Thyroid gland (tissue), 4 donors: Measurements from ENCODE around the gene ADCY3. TPM values are rescaled to one million over a fixed set of nuclear protein-coding genes. Genes with fewer than 3 reads are reported as not detected.

Experiments
- DNase-seq, 2 donors: peaks; one replicate each; pipeline ENCODE4 v3.0.0-alpha.2; 2019
- H3K27ac ChIP-seq, 3 donors: fragments of 200-600 bp; sonication (generic); 1 replicate in 2 of 3; 2 replicates in 1 of 3; pipeline ENCODE4 v1.5.1; 2016 to 2019; ENCODE audit warnings: mild to moderate bottlenecking in 1 of 3, moderate library complexity in 1 of 3
- H3K27me3 ChIP-seq: fragments of 200-600 bp; sonication (generic); one replicate; pipeline ENCODE4 v1.5.1; 2019
- H3K36me3 ChIP-seq, 2 donors: fragments of 200-600 bp; sonication (generic); one replicate each; pipeline ENCODE4 v1.5.1; 2016 to 2019
- H3K4me1 ChIP-seq, 2 donors: fragments of 200-600 bp; sonication (generic); one replicate each; pipeline ENCODE4 v1.5.1; 2017 to 2019
- H3K4me3 ChIP-seq, 3 donors: fragments of 200-600 bp; sonication (generic); replicated peaks in 1 of 3; 1 replicate in 2 of 3; 2 replicates in 1 of 3; pipeline ENCODE4 v1.5.1; 2016; ENCODE audit warnings: mild to moderate bottlenecking in 1 of 3
- H3K9me3 ChIP-seq: fragments of 200-600 bp; sonication (generic); one replicate; pipeline ENCODE4 v1.5.1; 2017
- CTCF ChIP-seq, 6 experiments: fragments of 200-600 bp in 3 of 6; fragments of 450-650 bp in 3 of 6; sonication (generic) in 3 of 6; IDR thresholded peaks; one replicate each; pipeline ENCODE4 v1.5.1; 2016 to 2019; ENCODE audit warnings: antibody characterized with exemption in 6 of 6, mild to moderate bottlenecking in 2 of 6, inconsistent platforms in 1 of 6, moderate library complexity in 1 of 6
- POLR2A ChIP-seq, 2 donors: fragments of 450-650 bp; IDR thresholded peaks; one replicate each; pipeline ENCODE4 v1.6.1; 2017; ENCODE audit warnings: antibody characterized with exemption in 2 of 2, mild to moderate bottlenecking in 2 of 2, moderate library complexity in 1 of 2
- WGBS, 2 donors: methylation state at CpG; one replicate each; pipeline ENCODE4 v1.1.5; 2017; 5-methylcytosine and 5-hydroxymethylcytosine counted together
- intact Hi-C: fragments of 100-400 bp; cut with DNase I; formaldehyde crosslinking; loops from one replicate; pipeline ENCODE4 v1.15.1; 2023
- total RNA-seq, 4 donors: library from RNA; depleted of rRNA; stranded (reverse); fragments of >200 nt; gene quantifications; one replicate each; pipeline ENCODE4 v1.2.3, GENCODE V29; 2016

The ADCY3 gene
- total RNA-seq, 4 donors from 2014 or later, result 17.5 to 38.7 (median 29.2) TPM

GRCh38 chr2:24824071-24824588 is 95.9 kb downstream of the ADCY3 start:
- Histone ChIP-seq H3K9me3 (no peaks in the 10 kb centered on the region), H3K27ac (no peak overlapping the region), H3K4me1 (peaks cover 17 to 25% of the 10 kb centered on the region in 2 donors), H3K36me3 (peaks cover 0 to 9% of the 10 kb centered on the region in 2 donors), H3K4me3 (no peak overlapping the region), H3K27me3 (no peaks in the 10 kb centered on the region)
- TF ChIP-seq POLR2A (IDR thresholded peaks at IDR 0.05) (no peak), CTCF (IDR thresholded peaks at IDR 0.05) (no peak)
- no peak for DNase-seq
- intact Hi-C loops, result no loop called here
- WGBS, 2 donors, result 97 to 98% methylated on average over 14 of the region's 14 CpGs

- peaks cover 10 to 15% of the 10 kb centered on the region in 2 donors for H3K4me1 ChIP-seq
- TF ChIP-seq CTCF (IDR thresholded peaks at IDR 0.05), result no peak
- TF ChIP-seq POLR2A (IDR thresholded peaks at IDR 0.05), result no peak
- no peak for DNase-seq
- H3K27ac ChIP-seq, result no peak overlapping the region
- H3K36me3 ChIP-seq, result peaks cover 0 to 9% of the 10 kb centered on the region in 2 donors
- H3K27me3 ChIP-seq, result no peaks in the 10 kb centered on the region
- H3K9me3 ChIP-seq, result no peaks in the 10 kb centered on the region
- intact Hi-C loops, result no loop called here
- 82 to 85% methylated on average over 7 of the region's 7 CpGs for WGBS, 2 donors
- H3K4me3 ChIP-seq, result no peak overlapping the region
Measured at GRCh38 chr2:24822049-24822706, 97.9 kb downstream of the ADCY3 start.

GRCh38 chr2:24821433-24821891 is 98.6 kb downstream of the ADCY3 start:
- Histone ChIP-seq H3K9me3 (no peaks in the 10 kb centered on the region), H3K27ac (no peak overlapping the region), H3K36me3 (peaks cover 0 to 9% of the 10 kb centered on the region in 2 donors), H3K4me1 (peaks cover 8 to 9% of the 10 kb centered on the region in 2 donors), H3K4me3 (no peak overlapping the region), H3K27me3 (no peaks in the 10 kb centered on the region)
- DNase-seq, result no peak
- 88 to 92% methylated on average over 13 to 15 of the region's 15 CpGs for whole genome bisulfite sequencing, 2 donors
- intact Hi-C loops, result no loop called here
- TF ChIP-seq CTCF (IDR thresholded peaks at IDR 0.05) (no peak), POLR2A (IDR thresholded peaks at IDR 0.05) (no peak)

- no peak for DNase-seq
- peaks cover 0 to 9% of the 10 kb centered on the region in 2 donors for H3K36me3 ChIP-seq
- H3K27ac ChIP-seq, result no peak overlapping the region
- intact Hi-C loops, result no loop called here
- no peak for TF ChIP-seq POLR2A (IDR thresholded peaks at IDR 0.05)
- TF ChIP-seq CTCF (IDR thresholded peaks at IDR 0.05), result no peak
- H3K4me1 ChIP-seq, result peaks cover 2% of the 10 kb centered on the region in 2 donors
- no peak overlapping the region for H3K4me3 ChIP-seq
- no peaks in the 10 kb centered on the region for H3K27me3 ChIP-seq
- no peaks in the 10 kb centered on the region for H3K9me3 ChIP-seq
- 92 to 95% methylated on average over 15 of the region's 17 CpGs for WGBS, 2 donors
Measured at GRCh38 chr2:24820598-24821432, 99.2 kb downstream of the ADCY3 start.

- intact Hi-C loops, result no loop called here
- H3K4me1 ChIP-seq, result no peaks in the 10 kb centered on the region
- no peak for DNase-seq
- H3K4me3 ChIP-seq, result no peak overlapping the region
- no peaks in the 10 kb centered on the region for H3K27me3 ChIP-seq
- WGBS, 2 donors, result 85 to 93% methylated on average over 7 of the region's 7 CpGs
- H3K9me3 ChIP-seq, result no peaks in the 10 kb centered on the region
- TF ChIP-seq POLR2A (IDR thresholded peaks at IDR 0.05) (no peak), CTCF (IDR thresholded peaks at IDR 0.05) (no peak)
- H3K36me3 ChIP-seq, result peaks cover 0 to 9% of the 10 kb centered on the region in 2 donors
- no peak overlapping the region for H3K27ac ChIP-seq
Measured at GRCh38 chr2:24820175-24820513, 99.9 kb downstream of the ADCY3 start.
